ENCODE results near the gene RASA4B.
"Not testable (repeated sequence)": the region's sequence is repeated elsewhere in the genome, so short reads cannot be mapped to it uniquely, and the experiment has no call there.

Gene RASA4B

DNA sequence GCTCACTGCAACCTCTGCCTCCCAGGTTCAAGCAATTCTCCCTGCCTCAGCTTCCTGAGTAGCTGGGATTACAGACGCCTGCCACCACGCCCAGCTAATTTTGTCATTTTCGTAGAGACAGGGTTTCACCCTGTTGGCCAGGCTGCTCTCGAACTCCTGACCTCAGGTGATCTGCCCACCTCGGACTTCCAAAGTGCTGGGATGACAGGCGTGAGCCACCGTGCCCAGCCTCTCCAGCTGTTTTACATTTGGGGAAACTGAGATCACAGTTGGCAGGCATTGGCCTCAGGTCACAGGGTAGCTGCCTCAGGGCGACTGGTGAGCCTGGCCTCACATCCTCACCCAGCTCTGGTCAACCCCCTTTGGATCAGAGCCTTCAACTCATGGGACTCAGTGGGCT, 7.0 kb downstream of the RASA4B start:
- not testable (repeated sequence) for DNase-seq

DNA sequence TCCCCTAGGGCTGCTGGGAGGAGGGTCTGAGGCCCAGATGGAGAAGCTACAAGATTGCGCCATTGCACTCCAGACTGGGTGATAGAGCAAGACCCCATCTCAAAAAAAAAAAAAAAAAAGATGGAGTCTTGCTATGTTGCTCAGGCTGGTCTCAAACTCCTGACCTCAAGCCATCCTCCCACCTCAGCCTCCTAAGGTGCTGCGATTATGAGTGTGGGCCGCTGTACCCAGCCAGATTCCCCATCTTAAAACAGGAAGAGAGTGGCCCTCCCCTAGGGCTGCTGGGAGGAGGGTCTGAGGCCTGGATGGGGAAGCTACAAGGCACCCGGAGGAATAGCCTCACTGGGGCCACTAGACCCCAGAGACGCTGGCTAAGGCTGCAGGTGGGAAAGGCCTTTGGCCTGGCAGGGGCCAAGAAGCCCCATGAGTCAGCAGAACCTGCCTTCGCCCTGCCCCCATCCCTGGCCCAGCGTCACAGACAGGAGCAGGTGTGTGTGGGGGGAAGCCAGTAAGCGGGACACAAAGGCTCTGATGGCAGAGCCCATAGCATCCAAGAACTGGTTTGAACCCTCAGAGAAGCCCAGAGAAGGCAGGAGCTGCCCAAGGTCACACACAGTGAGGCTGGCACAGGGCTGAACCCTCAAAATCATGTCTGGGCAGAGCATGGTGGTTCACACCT, 10.0 kb downstream of the RASA4B start:
- not testable (repeated sequence) for DNase-seq

DNA sequence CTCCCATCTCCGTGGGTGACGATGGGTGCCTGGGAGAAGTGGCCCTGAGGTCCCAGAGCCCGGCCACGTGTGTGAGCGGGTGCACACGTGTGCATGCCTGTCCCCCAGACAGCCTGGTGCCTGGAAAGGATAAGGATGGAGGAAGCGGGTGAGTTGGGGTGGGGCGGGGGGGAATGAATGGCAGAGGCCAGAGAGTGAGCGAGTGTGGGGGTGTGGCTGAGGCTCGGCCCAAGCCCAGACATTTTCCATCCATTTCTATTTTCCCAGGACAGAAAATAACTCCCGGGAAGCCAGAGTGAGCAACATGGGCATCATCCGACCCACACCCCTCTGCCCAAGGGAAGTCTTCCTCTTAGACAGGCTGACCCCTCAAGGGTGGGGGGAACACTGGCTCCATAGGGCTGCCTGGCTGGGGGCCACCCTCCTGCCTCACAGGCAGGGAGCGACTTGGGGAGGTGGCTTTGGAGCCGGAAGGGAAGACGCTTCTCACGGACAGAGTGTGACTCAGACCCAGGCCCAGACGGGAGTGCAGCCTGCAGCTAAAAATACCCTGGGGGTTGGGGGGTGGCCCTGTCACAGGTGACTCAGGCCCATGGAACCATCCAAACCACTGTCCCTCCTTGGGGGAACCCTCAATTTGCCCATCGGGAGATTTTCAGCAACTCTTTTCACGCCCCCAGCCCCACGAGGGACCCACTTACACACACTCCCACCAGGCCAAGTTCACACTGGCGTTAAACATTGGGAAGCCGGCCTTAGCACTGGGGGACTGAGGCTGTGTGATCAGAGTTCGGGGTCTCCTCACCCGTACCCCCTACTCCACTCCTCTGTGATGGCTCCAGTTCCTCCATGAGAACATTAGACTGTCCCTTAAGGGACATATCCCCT, 12.0 kb downstream of the RASA4B start:
- DNase-seq = not testable (repeated sequence)

DNA sequence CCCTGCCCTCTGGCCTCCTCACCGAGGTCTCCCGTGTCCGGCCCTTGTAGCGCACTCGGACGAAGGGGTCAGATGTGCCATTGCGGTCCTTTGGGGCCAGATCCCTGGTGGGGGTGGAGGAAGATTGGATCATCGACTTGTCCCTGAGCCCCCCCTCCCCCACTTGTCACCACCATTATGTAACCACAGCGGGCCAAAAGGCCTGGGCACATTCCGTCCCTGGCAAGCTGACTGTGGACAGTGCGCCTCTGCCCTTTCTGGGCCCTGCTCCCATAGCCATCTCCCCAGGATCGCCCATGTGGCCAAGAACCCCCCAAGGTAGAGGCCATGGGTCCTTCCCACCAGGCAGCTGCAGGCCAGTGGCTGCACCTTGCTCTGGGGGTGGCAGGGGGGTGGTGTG, 14.4 kb downstream of the RASA4B start:
- not testable (repeated sequence) for DNase-seq

DNA sequence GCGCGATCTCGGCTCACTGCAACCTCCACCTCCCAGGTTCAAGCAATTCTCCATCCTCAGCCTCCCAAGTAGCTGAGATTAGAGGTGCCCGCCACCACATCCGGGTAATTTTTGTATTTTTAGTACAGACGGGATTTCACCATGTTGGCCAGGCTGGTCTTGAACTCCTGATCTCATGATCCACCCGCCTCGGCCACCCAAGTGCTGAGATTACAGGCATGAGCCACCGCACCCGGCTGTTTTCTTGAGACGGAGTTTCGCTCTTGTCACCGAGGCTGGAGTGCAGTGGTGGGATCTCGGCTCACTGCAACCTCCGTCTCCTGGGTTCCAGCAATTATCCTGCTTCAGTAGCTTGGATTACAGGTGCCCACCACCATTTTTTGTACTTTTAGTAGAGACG, 19.3 kb downstream of the RASA4B start:
- DNase-seq = not testable (repeated sequence)

DNA sequence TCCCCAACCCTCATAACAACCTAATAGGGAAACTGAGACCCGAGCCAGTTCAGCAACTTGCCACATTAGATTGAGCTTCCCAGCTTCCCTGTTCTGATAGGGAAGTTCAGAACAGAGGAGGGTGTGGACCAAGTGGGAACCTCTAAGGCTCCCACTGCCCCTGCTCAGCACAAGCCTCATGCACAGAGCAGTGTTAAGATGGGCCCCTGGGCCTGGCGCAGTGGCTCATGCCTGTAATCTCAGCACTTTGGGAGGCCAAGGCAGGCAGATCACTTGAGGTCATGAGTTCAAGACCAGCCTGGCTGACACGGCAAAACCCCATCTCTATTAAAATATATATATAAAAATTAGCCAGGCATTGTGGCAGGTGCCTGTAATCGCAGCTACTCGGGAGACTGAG, 20.3 kb downstream of the RASA4B start:
- DNase-seq = not testable (repeated sequence)

DNA sequence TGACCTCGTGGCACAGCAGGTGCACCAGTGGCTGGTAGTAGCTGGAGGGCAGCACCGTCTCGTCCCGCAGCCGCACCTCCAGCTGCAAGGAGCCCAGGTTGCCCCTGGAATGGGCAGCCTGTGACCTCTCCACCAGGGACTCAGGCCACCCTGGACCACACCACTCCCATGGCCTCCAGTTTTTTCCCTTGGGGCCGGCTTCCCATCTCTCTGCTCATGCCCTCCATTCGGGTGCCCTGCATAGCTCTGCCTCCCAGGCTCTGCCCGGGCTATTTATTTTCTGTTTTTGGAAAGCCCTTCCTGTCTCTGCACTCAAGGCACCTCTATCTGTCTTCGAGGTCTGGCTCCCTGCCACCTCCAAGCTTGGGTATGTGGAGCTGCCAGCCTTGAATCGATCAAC, 20.7 kb downstream of the RASA4B start:
- DNase-seq = not testable (repeated sequence)

DNA sequence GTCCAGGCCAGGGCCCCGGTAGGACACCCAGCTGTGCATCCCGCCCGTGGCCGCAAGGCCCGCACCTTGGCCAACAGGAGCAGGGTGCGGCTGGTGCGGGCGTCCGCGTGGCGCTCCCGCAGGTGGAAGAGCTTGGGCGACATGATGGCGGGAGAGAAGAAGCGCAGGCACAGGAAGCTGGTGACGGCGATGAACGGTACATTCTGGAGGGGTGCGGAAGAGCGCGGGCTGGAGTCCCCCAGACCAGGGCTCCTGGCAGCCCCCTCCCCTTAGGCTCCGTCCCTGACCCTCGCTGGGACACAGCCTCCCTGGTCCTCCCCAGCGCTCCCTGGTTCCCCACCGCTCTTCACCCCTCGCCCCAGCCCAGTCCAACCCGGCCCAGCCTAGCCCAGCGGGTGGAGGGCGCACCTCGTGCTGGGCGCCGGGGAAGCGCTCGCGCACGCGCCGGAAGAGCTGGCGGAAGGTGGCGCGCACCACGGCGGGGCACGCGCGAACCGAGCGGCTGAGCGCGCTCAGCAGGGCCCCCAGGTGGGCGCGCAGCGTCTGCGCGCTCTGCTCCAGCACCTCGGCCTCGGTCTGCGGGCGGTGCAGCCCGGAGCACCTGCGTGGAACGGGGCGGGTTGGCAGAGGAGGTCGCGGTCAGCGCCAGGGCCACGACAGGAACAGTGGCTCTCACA, 23.0 kb downstream of the RASA4B start:
- DNase-seq = not testable (repeated sequence)

DNA sequence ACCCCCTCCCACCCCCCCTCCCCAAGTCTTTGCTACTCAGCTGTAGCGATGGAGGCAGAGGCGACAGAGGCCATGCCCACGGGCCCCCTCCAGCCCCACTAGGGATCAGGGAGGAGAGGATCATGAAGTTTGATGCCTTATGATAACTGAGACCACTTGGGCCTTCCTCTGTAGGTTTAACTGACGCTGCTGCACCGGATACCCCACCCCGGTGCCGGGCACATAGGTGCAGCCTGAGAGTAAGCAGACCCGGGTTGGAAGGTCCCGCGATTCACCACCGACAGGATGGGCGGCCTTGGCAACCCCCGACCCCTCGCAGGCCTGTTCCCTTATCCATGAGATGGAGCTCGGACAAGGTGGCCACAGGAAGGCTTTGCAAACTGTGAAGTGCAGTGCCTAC, 23.6 kb downstream of the RASA4B start:
- DNase-seq = not testable (repeated sequence)

DNA sequence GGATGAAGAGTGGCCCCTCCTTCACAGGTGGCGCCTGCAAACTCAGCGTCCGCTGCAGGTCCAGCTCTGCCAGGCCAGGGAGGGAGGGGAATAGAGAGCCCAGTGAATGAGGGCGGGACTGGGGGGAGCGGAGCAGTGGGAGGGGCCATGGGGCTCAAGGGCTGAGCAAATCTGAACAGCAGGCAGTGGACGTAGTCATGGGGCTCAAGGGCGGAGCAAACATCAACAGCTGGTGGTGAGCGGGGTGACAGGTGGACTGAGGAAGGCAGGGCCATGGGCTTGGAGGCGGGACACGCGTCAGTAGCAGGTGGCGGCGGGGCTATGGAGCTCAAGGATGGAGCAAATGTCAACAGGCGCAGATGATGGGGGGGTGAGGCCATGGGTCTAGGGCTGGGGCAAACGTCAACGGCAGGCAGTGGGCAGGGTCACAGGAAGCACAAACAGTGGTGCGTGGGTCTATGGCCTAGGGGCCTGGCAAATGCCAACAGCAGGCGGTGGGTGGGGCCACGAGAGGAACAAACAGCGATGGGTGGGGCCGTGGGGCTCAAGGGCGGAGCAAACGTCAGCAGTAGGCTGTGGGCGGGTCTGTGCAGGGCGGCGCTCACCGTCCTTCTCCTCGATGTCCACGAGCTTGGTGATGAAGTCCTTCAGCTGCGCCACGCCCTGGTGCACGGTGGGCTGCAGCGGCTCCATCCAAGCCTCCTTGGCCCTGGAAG, 24.2 kb downstream of the RASA4B start:
- not testable (repeated sequence) for DNase-seq

DNA sequence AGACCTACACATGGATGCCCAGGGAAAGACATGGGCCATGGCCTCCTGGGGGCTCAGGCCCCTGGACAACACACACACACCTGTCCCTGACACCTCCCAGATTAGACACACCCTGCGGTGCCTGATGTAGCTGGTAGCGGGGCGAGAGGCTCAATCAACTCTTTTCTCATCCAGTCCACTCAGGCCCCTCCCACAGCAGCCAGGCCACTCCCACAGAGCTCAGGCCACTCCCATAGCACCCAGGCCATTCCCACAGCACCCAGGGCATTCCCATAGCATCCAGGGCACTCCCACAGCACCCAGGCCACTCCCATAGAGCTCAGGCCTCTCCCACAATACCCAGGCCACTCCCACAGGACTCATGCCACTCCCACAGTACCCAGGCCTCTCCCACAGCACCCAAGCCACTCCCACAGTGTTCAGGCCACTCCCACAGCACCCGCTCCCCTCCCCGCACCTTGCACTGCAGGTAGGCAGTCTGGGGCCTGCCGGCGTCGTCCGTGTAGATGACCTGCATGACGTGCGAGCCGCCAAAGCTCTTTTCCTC, 27.0 kb downstream of the RASA4B start:
- peak; percentile 80 for DNase-seq

DNA sequence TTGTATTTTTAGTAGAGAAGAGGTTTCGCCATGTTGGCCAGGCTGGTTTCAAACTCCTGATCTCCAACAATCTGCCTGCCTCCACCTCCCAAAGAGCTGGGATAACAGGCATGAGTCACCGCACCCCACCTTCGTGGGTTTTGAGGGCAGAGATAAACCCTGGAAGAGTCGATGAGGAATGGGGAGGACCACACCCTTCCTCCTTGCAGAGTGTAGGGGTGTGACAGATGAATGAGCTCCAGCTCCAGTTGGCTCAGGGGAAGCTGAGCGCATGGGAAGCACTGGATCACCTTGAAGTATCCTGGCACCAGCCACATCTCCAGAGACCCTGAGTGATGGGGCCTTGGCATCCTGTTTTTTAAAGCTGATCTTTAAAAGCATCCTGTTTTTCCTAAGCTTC, 33.3 kb downstream of the RASA4B start:
- DNase-seq = not testable (repeated sequence)

DNA sequence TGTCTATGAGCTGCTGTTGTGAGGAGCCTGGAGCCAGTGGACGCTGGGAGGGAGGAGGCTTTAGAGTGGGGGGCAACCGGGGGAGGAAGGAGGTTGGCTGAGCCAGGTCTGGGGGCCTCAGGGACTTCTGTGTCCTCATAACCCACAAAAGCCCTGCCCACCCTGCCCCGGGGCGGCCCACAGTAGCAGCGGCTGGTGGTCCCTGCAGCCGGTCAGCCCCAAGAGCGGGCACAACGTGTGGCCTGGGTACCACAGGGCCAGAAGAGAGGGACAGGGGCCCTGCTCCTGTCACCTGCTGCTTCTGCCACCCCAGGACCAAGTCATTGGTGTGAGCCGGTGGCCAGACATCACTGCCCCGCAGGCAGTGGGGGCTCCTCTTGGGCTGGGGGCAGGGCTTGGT, 35.6 kb downstream of the RASA4B start:
- not testable (repeated sequence) for DNase-seq

DNA sequence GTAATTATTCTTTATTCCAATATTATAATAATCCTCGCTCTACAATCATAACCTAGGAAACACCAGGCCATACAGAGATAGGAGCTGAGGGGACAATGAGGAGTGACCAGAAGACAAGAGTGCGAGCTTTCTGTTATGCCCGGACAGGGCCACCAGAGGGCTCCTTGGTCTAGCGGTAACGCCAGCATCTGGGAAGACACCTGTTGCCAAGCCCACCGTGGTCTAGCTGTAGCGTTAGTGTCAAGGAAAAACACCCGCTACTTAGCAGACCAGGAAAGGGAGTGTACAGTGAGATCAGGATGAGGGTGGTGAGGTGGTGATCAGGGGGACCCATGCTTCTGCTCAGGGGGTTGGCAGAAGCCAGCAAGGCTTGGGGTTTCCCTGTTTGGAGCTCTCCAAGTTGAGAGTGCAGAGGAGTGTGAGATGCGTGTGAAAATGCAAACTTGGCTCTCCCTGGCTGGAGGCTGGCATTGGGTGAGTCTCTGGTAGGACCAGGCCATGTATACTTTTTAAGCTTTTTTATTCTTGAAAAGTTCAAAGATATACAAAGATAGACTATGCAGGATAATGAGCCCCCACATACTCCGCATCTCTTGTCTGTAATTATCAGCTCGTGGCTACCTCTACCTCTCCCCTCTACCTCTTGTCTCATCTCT, 37.5 kb downstream of the RASA4B start:
- not testable (repeated sequence) for DNase-seq

DNA sequence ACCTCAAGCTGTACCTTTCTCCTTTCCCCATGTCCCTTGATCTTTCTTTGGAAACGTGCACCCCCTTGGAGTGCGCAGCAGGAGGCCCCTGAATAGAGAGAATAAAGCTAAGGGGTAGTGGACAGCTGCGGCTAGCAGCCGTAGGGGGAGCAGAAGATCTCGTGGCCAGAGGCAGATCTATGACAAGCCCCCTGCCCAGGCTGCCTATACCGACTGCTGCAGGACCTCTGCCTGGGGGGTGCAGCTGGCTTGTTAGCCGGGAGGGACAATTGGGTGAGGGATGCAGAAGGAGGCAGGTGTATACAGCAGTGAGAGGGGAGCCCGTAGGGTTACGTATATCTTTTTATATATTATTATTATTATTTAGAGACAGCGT, 38.4 kb downstream of the RASA4B start:
- DNase-seq = not testable (repeated sequence)

DNA sequence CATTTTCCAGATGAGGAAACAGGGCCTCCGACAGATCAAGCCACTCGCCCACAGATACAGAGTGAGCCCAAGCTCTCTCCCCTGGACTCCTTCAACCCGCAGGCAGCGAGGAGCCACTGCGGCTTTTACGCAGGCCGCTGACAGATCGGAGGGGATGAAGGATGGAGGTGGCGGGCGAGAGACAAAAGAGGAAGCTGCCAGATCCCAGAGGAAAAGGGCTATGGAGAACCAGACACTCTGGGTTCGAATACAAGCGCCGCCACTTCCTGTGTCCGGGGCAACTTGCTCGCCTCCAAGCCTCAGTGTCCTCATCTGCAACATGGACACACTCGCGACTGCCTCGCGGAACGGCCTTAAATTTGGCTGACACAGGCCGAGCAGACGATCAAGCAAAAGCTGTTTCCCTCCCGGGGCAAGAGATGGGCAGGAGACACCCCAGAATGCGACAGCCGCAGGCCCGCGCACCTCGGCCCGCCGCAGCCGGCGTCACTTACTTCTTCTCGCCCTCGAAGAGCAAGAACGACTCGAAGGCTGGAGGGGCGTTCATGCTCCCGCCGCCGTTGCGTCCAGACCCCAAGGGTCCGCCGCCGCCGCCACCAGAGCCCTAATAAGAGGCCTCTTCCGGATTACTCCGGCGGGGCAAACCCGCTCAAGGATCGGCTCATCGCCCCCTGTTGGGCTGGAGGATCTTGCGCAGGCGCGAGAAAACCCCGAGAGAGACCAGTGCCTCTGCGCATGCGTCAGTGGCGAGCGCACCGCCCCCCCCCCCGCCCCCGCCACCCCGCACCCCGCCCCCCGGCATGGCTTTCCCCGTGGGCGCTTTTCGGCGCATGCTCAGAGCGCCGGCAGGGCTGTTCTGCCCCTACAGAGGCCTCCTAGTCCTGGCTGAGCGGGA, 39.0 kb downstream of the RASA4B start, which contains the start of gene POLR2J:
Gene POLR2J (minus strand): TSS at position 609 of the 895 bp plus-strand sequence. CDS start 62 bp downstream, at position 547.
- peak; percentile 90 for DNase-seq

DNA sequence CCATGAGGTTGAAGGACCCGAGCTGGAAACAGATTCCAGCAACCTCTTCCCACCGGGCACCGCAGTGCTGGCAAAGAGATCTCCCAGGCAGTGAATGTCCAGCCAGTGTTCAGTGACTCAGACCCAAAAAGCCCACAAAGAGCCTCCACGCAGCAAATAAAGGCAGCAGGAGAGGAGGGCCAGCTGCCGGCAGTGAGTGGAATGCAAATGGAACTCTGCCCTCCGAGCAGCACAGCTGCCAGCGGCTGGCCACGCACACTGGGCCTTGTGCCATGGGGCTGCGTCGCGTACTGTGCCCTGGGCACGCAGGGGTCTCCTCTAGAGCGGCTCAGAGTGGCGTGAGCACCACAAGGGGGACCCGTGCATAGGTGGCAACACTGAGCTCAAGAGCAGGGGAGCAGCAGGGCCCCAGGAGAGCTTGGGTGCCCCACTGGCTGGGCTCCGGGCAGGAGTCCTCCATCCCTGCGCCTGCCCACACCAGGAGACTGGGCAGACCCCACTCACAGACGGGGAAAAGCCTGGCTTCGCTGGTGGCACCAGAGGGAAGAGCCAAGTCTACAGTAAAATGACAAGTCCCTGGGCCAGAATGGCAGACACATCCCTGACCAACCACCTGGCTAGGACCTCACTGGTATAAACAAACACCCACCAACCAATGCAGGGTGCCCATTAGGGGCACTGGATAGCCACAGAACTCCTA, 42.7 kb downstream of the RASA4B start:
- DNase-seq = not testable (repeated sequence)

DNA sequence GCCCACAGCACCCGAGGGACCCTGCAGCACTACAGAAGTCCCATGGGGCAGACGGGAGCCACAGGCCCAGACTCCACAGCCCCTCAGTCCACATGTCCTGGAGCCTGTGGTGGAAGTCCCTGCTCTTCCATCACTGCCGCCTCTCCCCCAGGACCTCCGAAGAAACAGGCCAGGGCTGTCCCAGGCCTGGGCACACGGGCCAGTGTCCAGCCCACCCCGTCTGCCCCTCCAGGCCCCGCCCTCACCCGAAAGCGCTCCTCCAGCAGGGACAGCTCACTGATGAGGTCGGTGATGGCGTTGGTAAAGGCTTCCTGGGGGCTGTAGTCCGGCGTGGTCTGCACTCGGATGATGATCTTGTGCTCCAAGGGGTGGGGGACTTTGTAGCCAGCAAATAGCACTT, 43.5 kb downstream of the RASA4B start:
- DNase-seq = not testable (repeated sequence)

DNA sequence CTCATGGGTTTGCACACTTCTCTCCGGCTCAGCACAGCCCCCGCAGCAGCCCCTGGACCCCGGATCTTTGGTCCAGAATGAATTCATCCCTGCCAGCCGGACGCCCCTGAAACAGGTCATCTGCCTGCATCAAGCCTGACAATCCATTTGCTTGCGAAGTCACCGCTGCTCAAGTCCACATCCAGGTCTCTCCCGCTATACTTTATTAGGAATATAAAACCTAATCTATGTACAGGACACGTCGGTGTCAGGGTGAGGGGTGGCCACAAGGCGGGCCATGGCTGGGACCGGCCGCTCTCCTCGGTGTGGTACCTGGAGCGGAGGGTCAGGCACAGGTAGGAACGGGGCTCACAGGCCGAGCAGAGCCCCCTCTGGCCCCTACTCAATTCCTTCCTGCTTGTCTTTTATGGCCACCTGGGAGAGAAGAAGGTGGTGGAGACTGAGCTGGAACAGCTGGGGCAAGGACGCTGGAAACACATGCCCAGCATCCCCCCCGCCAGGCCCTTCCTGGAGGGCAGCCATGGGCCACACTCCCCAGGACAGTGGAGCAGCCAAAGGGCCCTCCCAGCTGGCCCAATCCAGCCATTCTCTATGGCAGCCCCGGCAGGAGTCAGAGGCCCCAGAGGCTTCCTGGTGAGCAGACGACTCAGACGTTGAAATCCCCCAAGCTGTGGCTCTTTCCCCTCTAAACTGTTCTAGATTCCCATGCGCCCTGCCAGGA, 44.1 kb downstream of the RASA4B start:
- no peak for DNase-seq

Data from stimulated activated CD4-positive, alpha-beta T cell treated with anti-CD3 and anti-CD28 coated beads, Interleukin-1b, Interleukin-23, amount 100 ng/mL, for 48 hours (primary cell).